Skeletal muscle tissue (tissue), 4 donors: Measurements from ENCODE around the gene DPT. TPM values are rescaled to one million over a fixed set of nuclear protein-coding genes. Genes with fewer than 3 reads are reported as not detected.

ENCODE experiments used
- H3K27ac ChIP-seq: one replicate; pipeline ENCODE4 v1.7.0; 2013; ENCODE audit warnings: mild to moderate bottlenecking, low read depth, low read length, inconsistent platforms
- H3K27me3 ChIP-seq, 3 donors: one replicate each; pipeline ENCODE4 v1.7.0; 2013; ENCODE audit warnings: low read length in 3 of 3; ENCODE audit not compliant: control insufficient read depth in 3 of 3, insufficient read depth in 3 of 3
- H3K36me3 ChIP-seq, 3 donors: one replicate each; pipeline ENCODE4 v1.7.0; 2013; ENCODE audit warnings: low read length in 3 of 3; ENCODE audit not compliant: control insufficient read depth in 3 of 3, insufficient read depth in 3 of 3
- H3K4me1 ChIP-seq, 3 donors: one replicate each; pipeline ENCODE4 v1.7.0; 2013; ENCODE audit warnings: low read length in 3 of 3, mild to moderate bottlenecking in 3 of 3; ENCODE audit not compliant: control insufficient read depth in 3 of 3, insufficient read depth in 3 of 3
- H3K4me3 ChIP-seq, 3 donors: one replicate each; pipeline ENCODE4 v1.7.0; 2013; ENCODE audit warnings: low read length in 3 of 3
- H3K9ac ChIP-seq, 3 donors: one replicate each; pipeline ENCODE4 v1.7.0; 2013; ENCODE audit warnings: low read length in 3 of 3, mild to moderate bottlenecking in 3 of 3, moderate library complexity in 2 of 3, low read depth in 1 of 3
- H3K9me3 ChIP-seq, 3 donors: one replicate each; pipeline ENCODE4 v1.7.0; 2013; ENCODE audit warnings: low read length in 3 of 3; ENCODE audit not compliant: control insufficient read depth in 3 of 3
- total RNA-seq: library from RNA; depleted of rRNA; stranded (reverse); fragments of >200 nt; gene quantifications from one replicate; pipeline ENCODE4 v1.2.3, GENCODE V29; 2014
- donor health status: Osteomylitis.

The DPT gene
- total RNA-seq, 1 donor from 2014 or later, result 74.6 TPM

- Histone ChIP-seq H3K4me3 (no peak overlapping the region), H3K9me3 (no peaks in the 10 kb centered on the region), H3K9ac (no peak overlapping the region), H3K27ac (no peak overlapping the region), H3K27me3 (no peaks in the 10 kb centered on the region), H3K4me1 (peaks cover 5 to 6% (median 5%) of the 10 kb centered on the region in 3 donors), H3K36me3 (no peaks in the 10 kb centered on the region)
Measured at GRCh38 chr1:168762473-168762872, 33.5 kb upstream of the DPT start.

GRCh38 chr1:168760781-168761180, 31.8 kb upstream of the DPT start:
- H3K4me3 ChIP-seq, result no peak overlapping the region
- no peaks in the 10 kb centered on the region for H3K9me3 ChIP-seq
- H3K9ac ChIP-seq, result no peak overlapping the region
- H3K27ac ChIP-seq, result no peak overlapping the region
- no peaks in the 10 kb centered on the region for H3K36me3 ChIP-seq
- peaks cover 5 to 6% (median 5%) of the 10 kb centered on the region in 3 donors for H3K4me1 ChIP-seq
- no peaks in the 10 kb centered on the region for H3K27me3 ChIP-seq

- Histone ChIP-seq H3K27ac (no peak overlapping the region), H3K27me3 (no peaks in the 10 kb centered on the region), H3K9ac (no peak overlapping the region), H3K9me3 (no peaks in the 10 kb centered on the region), H3K36me3 (no peaks in the 10 kb centered on the region), H3K4me3 (no peak overlapping the region), H3K4me1 (peaks cover 5 to 6% (median 5%) of the 10 kb centered on the region in 3 donors)
Measured at GRCh38 chr1:168760241-168760640, 31.2 kb upstream of the DPT start.

DNA sequence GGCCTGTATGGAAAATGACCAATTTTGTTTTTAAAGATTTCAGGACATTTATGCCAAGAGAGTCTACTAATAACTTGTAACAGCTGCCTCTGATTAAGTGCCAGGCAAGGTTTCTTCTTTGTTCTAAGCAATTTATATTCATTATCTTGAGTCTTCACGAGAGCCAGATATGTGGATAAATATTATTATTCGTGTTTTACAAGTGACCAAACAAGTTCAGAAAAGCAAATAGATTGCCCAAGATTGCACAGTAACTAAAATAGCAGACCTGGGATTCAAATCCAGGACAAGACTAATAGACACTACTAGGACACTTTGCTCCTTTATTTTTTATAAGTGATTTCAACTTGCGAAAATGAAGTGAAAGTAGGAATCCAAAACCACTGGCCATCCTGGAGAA, 30.1 kb upstream of the DPT start:
- Histone ChIP-seq H3K4me1 (peaks cover 5 to 6% (median 5%) of the 10 kb centered on the region in 3 donors), H3K9me3 (no peaks in the 10 kb centered on the region), H3K27ac (no peak overlapping the region)

GRCh38 chr1:168758503-168758902, 29.5 kb upstream of the DPT start:
- no peaks in the 10 kb centered on the region for H3K27me3 ChIP-seq
- H3K9ac ChIP-seq, result no peak overlapping the region
- H3K36me3 ChIP-seq, result no peaks in the 10 kb centered on the region
- no peak overlapping the region for H3K27ac ChIP-seq
- H3K4me3 ChIP-seq, result no peak overlapping the region
- peaks cover 5 to 6% (median 5%) of the 10 kb centered on the region in 3 donors for H3K4me1 ChIP-seq
- no peaks in the 10 kb centered on the region for H3K9me3 ChIP-seq

More for the DNA sequence above, 30.1 kb upstream of the DPT start:
- no peak overlapping the region for H3K9ac ChIP-seq
- H3K36me3 ChIP-seq, result no peaks in the 10 kb centered on the region
- H3K27me3 ChIP-seq, result no peaks in the 10 kb centered on the region
- no peak overlapping the region for H3K4me3 ChIP-seq

DNA sequence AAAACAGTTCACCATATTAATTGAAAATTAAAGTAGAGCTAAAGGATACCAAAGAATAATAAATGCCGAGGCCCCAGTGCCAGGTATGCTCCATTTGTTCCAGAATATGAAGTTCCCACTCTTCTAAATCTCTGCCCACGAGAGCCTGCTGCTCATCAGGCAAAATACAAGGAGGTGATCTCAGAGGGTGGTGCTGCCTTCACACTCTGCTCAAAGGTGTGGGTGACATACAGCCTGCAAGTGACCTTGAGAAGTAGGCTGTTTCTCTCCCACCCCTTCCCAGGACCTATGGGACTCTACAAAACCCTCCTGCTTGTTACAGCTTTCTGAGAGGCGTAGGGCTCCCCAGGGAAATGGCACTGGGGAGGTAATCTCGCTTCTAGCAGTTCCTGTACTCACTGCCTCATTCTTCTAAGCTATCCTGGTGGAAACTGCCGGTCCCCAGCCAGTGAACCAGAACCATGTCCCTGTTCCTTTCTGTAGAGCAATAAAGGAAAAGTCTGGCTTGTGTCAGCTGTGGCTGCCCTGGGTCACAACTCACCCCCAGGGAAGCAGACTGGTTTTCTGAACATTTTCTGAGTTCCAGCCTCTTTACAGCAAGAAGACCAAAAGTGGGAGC, 26.9 kb upstream of the DPT start:
- H3K27ac ChIP-seq, result no peak overlapping the region
- no peak overlapping the region for H3K4me3 ChIP-seq
- H3K4me1 ChIP-seq, result peaks cover 5 to 8% (median 6%) of the 10 kb centered on the region in 3 donors
- H3K27me3 ChIP-seq, result no peaks in the 10 kb centered on the region
- H3K9me3 ChIP-seq, result no peaks in the 10 kb centered on the region
- no peak overlapping the region for H3K9ac ChIP-seq
- no peaks in the 10 kb centered on the region for H3K36me3 ChIP-seq

- Histone ChIP-seq H3K27me3 (no peaks in the 10 kb centered on the region), H3K4me3 (no peak overlapping the region), H3K4me1 (peaks cover 0 to 2% (median 0%) of the 10 kb centered on the region in 3 donors), H3K9ac (no peak overlapping the region), H3K27ac (no peak overlapping the region), H3K36me3 (no peaks in the 10 kb centered on the region), H3K9me3 (no peaks in the 10 kb centered on the region)
Measured at GRCh38 chr1:168752171-168752832, 23.3 kb upstream of the DPT start.

DNA sequence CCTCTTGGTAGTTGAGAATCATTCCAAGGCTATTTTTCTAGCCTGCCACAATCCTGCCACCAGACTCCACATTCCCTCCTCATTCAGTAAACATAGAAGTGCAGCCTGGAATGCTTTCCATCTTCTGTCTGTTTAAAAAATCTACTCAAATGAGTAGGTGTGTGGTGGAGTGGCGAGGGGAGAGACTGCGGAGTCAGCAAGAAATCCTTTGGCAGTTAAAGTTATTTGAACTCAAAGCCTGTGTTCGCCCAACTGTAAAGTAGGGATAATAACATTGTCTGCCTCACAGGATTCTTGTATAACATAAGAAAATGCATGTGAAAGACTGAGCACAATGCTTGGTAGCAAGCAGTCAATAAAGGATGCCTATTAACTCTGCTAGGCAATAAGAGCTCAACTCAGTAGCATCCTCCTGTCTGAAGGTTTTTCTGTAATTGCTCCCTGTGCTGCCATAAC, 22.2 kb upstream of the DPT start:
- H3K4me1 ChIP-seq, result peaks cover 0 to 2% (median 0%) of the 10 kb centered on the region in 3 donors
- no peaks in the 10 kb centered on the region for H3K36me3 ChIP-seq
- no peaks in the 10 kb centered on the region for H3K9me3 ChIP-seq
- no peaks in the 10 kb centered on the region for H3K27me3 ChIP-seq
- no peak overlapping the region for H3K9ac ChIP-seq
- no peak overlapping the region for H3K27ac ChIP-seq
- H3K4me3 ChIP-seq, result no peak overlapping the region

DNA sequence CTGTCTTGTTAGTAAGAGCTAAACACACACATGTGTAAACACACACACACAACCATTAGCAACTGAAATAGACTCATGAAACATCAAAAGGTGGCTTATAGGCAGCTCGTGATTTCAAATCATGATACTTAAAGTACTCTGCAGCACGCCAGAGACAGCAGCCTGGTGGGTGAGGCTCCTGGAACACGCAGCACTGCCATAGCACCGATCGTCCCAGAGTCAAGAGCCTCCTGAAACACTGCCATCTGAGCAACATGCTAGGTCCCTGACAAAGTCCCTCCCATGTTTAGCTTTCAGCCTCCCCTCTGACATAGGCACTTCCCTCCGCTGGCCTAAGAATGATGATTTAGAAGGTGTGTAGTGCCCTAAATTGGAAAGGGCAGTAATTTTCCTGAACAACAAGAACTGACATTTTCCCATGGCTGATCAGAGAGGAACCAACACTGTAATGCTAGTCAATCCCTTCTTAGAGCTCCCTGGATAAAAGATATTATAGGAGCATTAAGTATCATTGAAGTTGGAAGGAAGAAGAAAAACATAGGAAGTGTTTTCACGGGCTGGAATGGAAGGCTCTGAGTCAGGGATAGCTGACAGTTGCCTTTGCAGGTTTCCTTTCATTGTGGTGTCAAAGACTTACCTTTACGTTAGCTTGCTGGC, 14.1 kb upstream of the DPT start:
- Histone ChIP-seq H3K4me1 (no peaks in the 10 kb centered on the region), H3K36me3 (no peaks in the 10 kb centered on the region), H3K9ac (no peak overlapping the region), H3K27ac (no peak overlapping the region), H3K9me3 (no peaks in the 10 kb centered on the region), H3K4me3 (no peak overlapping the region), H3K27me3 (no peaks in the 10 kb centered on the region)

DNA sequence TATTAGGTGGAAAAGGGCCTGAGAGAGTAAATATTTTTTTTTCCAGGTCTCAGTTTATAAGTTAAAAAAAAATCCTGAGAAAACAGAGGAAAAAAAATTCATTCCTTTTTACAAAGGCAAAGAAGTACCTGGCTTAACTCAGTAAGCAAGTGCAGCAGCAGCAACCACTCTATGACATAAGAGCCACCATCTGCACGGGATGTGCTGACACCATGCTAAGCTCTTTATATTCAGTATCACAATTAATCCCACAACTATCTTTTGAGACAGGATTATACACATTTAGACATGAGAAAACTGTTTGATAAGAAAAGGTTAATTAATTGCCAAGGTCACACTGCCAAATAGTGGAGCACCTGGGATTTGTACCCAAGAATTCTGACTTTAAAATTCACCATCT, 13.4 kb upstream of the DPT start:
- Histone ChIP-seq H3K36me3 (no peaks in the 10 kb centered on the region), H3K4me3 (no peak overlapping the region), H3K4me1 (no peaks in the 10 kb centered on the region), H3K27ac (no peak overlapping the region), H3K9ac (no peak overlapping the region), H3K27me3 (no peaks in the 10 kb centered on the region), H3K9me3 (no peaks in the 10 kb centered on the region)
